Measurements from ENCODE around the gene SLC17A9. TPM values are rescaled to one million over a fixed set of nuclear protein-coding genes. Genes with fewer than 3 reads are reported as not detected.

Gene SLC17A9
- total and polyA plus RNA-seq, 2 experiments from 2014 or later: 1.8 to 3.2 TPM

- TF ChIP-seq CTCF (IDR thresholded peaks at IDR 0.05; ENCODE audit: low read depth, low read length): no peak
These were observed 3.2 kb upstream of the SLC17A9 start for GRCh38 chr20:62949153-62949821.

GRCh38 chr20:62949962-62950361, 2.5 kb upstream of the SLC17A9 start:
- Histone ChIP-seq H3K4me3 (no peak overlapping the region), H3K36me3 (peaks cover 19% of the 10 kb centered on the region), H3K4me1 (ENCODE audit: low read depth) (peaks cover 21% of the 10 kb centered on the region), H3K9me3 (ENCODE audit: low read depth) (no peaks in the 10 kb centered on the region), H3K27me3 (no peaks in the 10 kb centered on the region), H3K27ac (no peak overlapping the region)
- no peak for TF ChIP-seq CTCF (IDR thresholded peaks at IDR 0.05; ENCODE audit: low read depth, low read length)
- no peak for DNase-seq (ENCODE audit: low read depth in 1 of 2, low spot score in 1 of 2)

More at GRCh38 chr20:62949153-62949821, 3.2 kb upstream of the SLC17A9 start:
- peaks cover 17% of the 10 kb centered on the region for H3K4me1 ChIP-seq (ENCODE audit: low read depth)
- DNase-seq (ENCODE audit: low read depth in 1 of 2, low spot score in 1 of 2): no peak
- no peaks in the 10 kb centered on the region for H3K9me3 ChIP-seq (ENCODE audit: low read depth)
- no peak overlapping the region for H3K27ac ChIP-seq
- no peak overlapping the region for H3K4me3 ChIP-seq
- no peaks in the 10 kb centered on the region for H3K27me3 ChIP-seq
- H3K36me3 ChIP-seq: peaks cover 26% of the 10 kb centered on the region

DNA sequence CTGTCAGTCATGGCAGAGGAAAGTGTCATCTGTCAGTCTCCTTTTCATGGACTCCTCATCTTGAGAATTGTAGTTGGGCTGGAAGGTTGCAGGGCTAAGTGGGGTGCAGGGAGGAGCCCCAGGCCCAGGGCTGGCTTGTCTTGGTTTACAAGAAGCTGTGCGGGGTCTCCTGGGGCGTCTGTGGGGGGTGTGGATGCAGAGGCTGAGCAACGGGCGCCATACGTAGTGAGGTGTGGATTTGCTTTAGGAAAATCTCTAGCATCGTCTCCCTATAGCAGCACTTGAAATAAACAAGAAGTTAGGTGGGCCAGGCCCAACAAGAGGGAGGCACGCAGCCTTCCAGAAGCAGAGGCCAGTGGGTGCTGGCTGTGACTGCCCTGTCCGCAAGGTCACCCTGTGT, 1.8 kb upstream of the SLC17A9 start:
- no peaks in the 10 kb centered on the region for H3K27me3 ChIP-seq
- H3K4me1 ChIP-seq (ENCODE audit: low read depth): peaks cover 21% of the 10 kb centered on the region
- no peak overlapping the region for H3K27ac ChIP-seq
- peaks cover 12% of the 10 kb centered on the region for H3K36me3 ChIP-seq
- TF ChIP-seq CTCF (IDR thresholded peaks at IDR 0.05; ENCODE audit: low read depth, low read length): no peak
- no peaks in the 10 kb centered on the region for H3K9me3 ChIP-seq (ENCODE audit: low read depth)
- no peak overlapping the region for H3K4me3 ChIP-seq
- DNase-seq (ENCODE audit: low read depth in 1 of 2, low spot score in 1 of 2): no peak

GRCh38 chr20:62951143-62951895, 1.2 kb upstream of the SLC17A9 start:
- H3K4me1 ChIP-seq (ENCODE audit: low read depth): peaks cover 21% of the 10 kb centered on the region
- peaks cover 7% of the 10 kb centered on the region for H3K36me3 ChIP-seq
- TF ChIP-seq CTCF (IDR thresholded peaks at IDR 0.05; ENCODE audit: low read depth, low read length): no peak
- H3K27ac ChIP-seq: no peak overlapping the region
- H3K9me3 ChIP-seq (ENCODE audit: low read depth): no peaks in the 10 kb centered on the region
- no peaks in the 10 kb centered on the region for H3K27me3 ChIP-seq
- H3K4me3 ChIP-seq: no peak overlapping the region
- DNase-seq (ENCODE audit: low read depth in 1 of 2, low spot score in 1 of 2): no peak

- TF ChIP-seq CTCF (IDR thresholded peaks at IDR 0.05; ENCODE audit: low read depth, low read length): no peak
- peaks cover 7% of the 10 kb centered on the region for H3K36me3 ChIP-seq
- no peaks in the 10 kb centered on the region for H3K27me3 ChIP-seq
- peaks cover 18% of the 10 kb centered on the region for H3K4me1 ChIP-seq (ENCODE audit: low read depth)
- H3K4me3 ChIP-seq: no peak overlapping the region
- H3K9me3 ChIP-seq (ENCODE audit: low read depth): no peaks in the 10 kb centered on the region
- H3K27ac ChIP-seq: no peak overlapping the region
- DNase-seq (ENCODE audit: low read depth in 1 of 2, low spot score in 1 of 2): no peak
These were observed 575 bp upstream of the SLC17A9 start for GRCh38 chr20:62951896-62952372.
